HEK293 (cell line): ENCODE results near the gene METTL25B.

Source experiments
- CTCF ChIA-PET: fragments of 350-600 bp; formaldehyde crosslinking; extraction: SDS; loops from one replicate; lab custom pipeline; 2021; ENCODE audit warnings: antibody characterized with exemption; lab: Yijun Ruan, JAX
- POLR2A ChIA-PET: fragments of 300-600 bp; formaldehyde crosslinking; extraction: SDS; loops from one replicate; lab custom pipeline; 2020; ENCODE audit warnings: antibody characterized with exemption, inconsistent platforms; lab: Yijun Ruan, JAX
- H3K27ac ChIP-seq: fragments of 200-500 bp; sonication (Bioruptor generic); 2 replicates; pipeline ENCODE4 v1.5.1; 2014; ENCODE audit warnings: low read depth, low read length, control low read depth, inconsistent platforms; ENCODE audit errors: extremely low read depth
- H3K36me3 ChIP-seq, 2 experiments: fragments of 200-500 bp in 1 of 2; sonication (Bioruptor generic) in 1 of 2; 1 replicate in 1 of 2; 2 replicates in 1 of 2; pipeline ENCODE4 v1.5.1; 2014 to 2017; ENCODE audit warnings: inconsistent platforms in 2 of 2, low read length in 2 of 2; ENCODE audit not compliant: control insufficient read depth in 2 of 2, insufficient read depth in 1 of 2
- H3K4me1 ChIP-seq: fragments of 200-500 bp; sonication (Bioruptor generic); 2 replicates; pipeline ENCODE4 v1.5.1; 2014; ENCODE audit warnings: mild to moderate bottlenecking, low read length, inconsistent platforms; ENCODE audit not compliant: control insufficient read depth, insufficient read depth
- H3K4me3 ChIP-seq: 2 replicates; pipeline ENCODE4 v1.5.1; 2011; ENCODE audit warnings: low read depth, mild to moderate bottlenecking, control low read depth, low read length, moderate library complexity
- H3K9me3 ChIP-seq: fragments of 200-500 bp; sonication (Bioruptor generic); 2 replicates; pipeline ENCODE4 v1.5.1; 2014; ENCODE audit warnings: low read depth, low read length, inconsistent platforms; ENCODE audit not compliant: control insufficient read depth, insufficient read depth
- AEBP2 ChIP-seq: fragments of 450-650 bp; formaldehyde crosslinking; IDR thresholded peaks from 2 replicates; pipeline ENCODE4 v1.5.1; 2016; ENCODE audit warnings: missing biosample characterization, missing genetic modification characterization, borderline replicate concordance
- GLI4 ChIP-seq: fragments of 450-650 bp; formaldehyde crosslinking; IDR thresholded peaks from 2 replicates; pipeline ENCODE4 v1.5.1; 2016; ENCODE audit warnings: missing biosample characterization, missing genetic modification characterization
- KLF9 ChIP-seq: fragments of 450-650 bp; formaldehyde crosslinking; IDR thresholded peaks from 2 replicates; pipeline ENCODE4 v1.5.1; 2016; ENCODE audit warnings: missing biosample characterization, missing genetic modification characterization, low read depth
- OVOL3 ChIP-seq: fragments of 450-650 bp; formaldehyde crosslinking; IDR thresholded peaks from 2 replicates; pipeline ENCODE4 v1.5.1; 2016; ENCODE audit warnings: missing biosample characterization, missing genetic modification characterization
- PRDM1 ChIP-seq: fragments of 450-650 bp; formaldehyde crosslinking; IDR thresholded peaks from 2 replicates; pipeline ENCODE4; 2016; ENCODE audit warnings: missing biosample characterization, missing genetic modification characterization
- PRDM10 ChIP-seq: fragments of 450-650 bp; formaldehyde crosslinking; IDR thresholded peaks from 2 replicates; pipeline ENCODE4 v1.5.1; 2016; ENCODE audit warnings: missing biosample characterization, missing genetic modification characterization
- YY1 ChIP-seq: fragments of 450-650 bp; formaldehyde crosslinking; IDR thresholded peaks from 2 replicates; pipeline ENCODE4 v1.5.1; 2018; ENCODE audit warnings: missing biosample characterization, missing genetic modification characterization
- ZBTB6 ChIP-seq: fragments of 450-650 bp; formaldehyde crosslinking; IDR thresholded peaks from 2 replicates; pipeline ENCODE4 v1.5.1; 2017; ENCODE audit warnings: missing biosample characterization, missing genetic modification characterization
- ZBTB8A ChIP-seq: fragments of 450-650 bp; formaldehyde crosslinking; IDR thresholded peaks from 2 replicates; pipeline ENCODE4 v1.5.1; 2016; ENCODE audit warnings: missing biosample characterization, missing genetic modification characterization
- ZFP37 ChIP-seq: fragments of 450-650 bp; formaldehyde crosslinking; IDR thresholded peaks from 2 replicates; pipeline ENCODE4 v1.5.1; 2016; ENCODE audit warnings: missing biosample characterization, missing genetic modification characterization
- ZIC2 ChIP-seq: fragments of 450-650 bp; formaldehyde crosslinking; IDR thresholded peaks from 2 replicates; pipeline ENCODE4 v1.5.1; 2016; ENCODE audit warnings: missing biosample characterization, missing genetic modification characterization
- ZNF10 ChIP-seq: fragments of 450-650 bp; formaldehyde crosslinking; IDR thresholded peaks from 2 replicates; pipeline ENCODE4 v1.5.1; 2017; ENCODE audit warnings: missing biosample characterization, missing genetic modification characterization
- ZNF140 ChIP-seq: fragments of 450-650 bp; formaldehyde crosslinking; IDR thresholded peaks from 2 replicates; pipeline ENCODE4 v1.5.1; 2016; ENCODE audit warnings: missing biosample characterization, missing genetic modification characterization
- ZNF391 ChIP-seq: fragments of 450-650 bp; formaldehyde crosslinking; IDR thresholded peaks from 2 replicates; pipeline ENCODE4 v1.5.1; 2016; ENCODE audit warnings: low read depth, missing biosample characterization, missing genetic modification characterization, borderline replicate concordance
- ZNF48 ChIP-seq: fragments of 450-650 bp; formaldehyde crosslinking; IDR thresholded peaks from 2 replicates; pipeline ENCODE4 v1.5.1; 2016; ENCODE audit warnings: missing biosample characterization, missing genetic modification characterization
- ZNF544 ChIP-seq: fragments of 450-650 bp; formaldehyde crosslinking; IDR thresholded peaks from 2 replicates; pipeline ENCODE4 v1.5.0; 2017; ENCODE audit warnings: missing biosample characterization, missing genetic modification characterization
- ZNF677 ChIP-seq: fragments of 450-650 bp; IDR thresholded peaks from 2 replicates; pipeline ENCODE4 v1.5.0; 2018; ENCODE audit warnings: missing biosample characterization, mild to moderate bottlenecking, missing genetic modification characterization, moderate library complexity
- ZXDB ChIP-seq: fragments of 450-650 bp; formaldehyde crosslinking; IDR thresholded peaks from 2 replicates; pipeline ENCODE4 v1.5.1; 2016; ENCODE audit warnings: missing biosample characterization, missing genetic modification characterization
- TF ChIP-seq, protein P1 (sequence below): fragments of 450-650 bp; formaldehyde crosslinking; IDR thresholded peaks from 2 replicates; pipeline ENCODE4 v1.5.1; 2017; ENCODE audit warnings: missing biosample characterization, missing genetic modification characterization
- TF ChIP-seq, protein P2 (sequence below): fragments of 450-650 bp; formaldehyde crosslinking; IDR thresholded peaks from 2 replicates; pipeline ENCODE4 v1.5.1; 2017; ENCODE audit warnings: missing biosample characterization, missing genetic modification characterization

METTL25B gene

DNA sequence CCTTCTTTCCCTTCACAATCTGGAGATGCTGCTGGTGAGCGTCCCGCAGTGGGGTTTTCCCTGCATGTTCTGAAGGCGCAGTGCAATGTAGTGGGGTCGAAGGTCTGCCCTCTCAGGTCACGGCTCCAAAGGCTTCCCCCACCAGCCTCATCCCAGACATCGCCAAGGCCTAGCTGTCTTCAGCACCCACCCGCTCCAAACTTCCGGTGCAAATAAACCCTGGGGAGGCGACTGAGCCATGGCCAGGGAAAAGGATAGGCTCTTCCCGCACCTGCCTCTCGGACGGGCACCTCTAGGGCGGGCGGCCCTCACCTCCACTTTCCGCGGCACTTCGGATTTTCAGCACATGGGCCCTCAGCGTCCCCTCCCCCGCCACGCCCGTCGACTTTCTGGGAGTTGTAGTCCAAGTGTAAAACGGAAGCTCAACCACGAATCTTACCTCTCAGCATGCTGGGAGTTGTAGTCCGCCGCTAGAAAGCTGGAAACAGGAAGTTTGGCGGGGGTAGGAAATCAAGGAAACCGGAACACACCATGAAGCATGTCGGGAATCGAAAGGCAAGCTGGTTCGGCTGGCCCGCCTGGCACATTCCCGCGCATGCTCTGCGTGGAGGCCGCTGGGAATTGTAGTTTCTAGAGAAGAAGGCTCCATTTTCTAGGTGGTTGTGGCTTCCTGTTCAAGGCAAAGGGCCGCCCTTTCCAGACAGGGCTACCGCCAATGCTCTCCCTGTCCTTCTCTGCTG lies 12.6 kb downstream of the METTL25B start, which contains the start of gene MRPL24 (continued):
- peak; percentile 92 for TF ChIP-seq ZBTB8A
- TF ChIP-seq, protein P1, sequence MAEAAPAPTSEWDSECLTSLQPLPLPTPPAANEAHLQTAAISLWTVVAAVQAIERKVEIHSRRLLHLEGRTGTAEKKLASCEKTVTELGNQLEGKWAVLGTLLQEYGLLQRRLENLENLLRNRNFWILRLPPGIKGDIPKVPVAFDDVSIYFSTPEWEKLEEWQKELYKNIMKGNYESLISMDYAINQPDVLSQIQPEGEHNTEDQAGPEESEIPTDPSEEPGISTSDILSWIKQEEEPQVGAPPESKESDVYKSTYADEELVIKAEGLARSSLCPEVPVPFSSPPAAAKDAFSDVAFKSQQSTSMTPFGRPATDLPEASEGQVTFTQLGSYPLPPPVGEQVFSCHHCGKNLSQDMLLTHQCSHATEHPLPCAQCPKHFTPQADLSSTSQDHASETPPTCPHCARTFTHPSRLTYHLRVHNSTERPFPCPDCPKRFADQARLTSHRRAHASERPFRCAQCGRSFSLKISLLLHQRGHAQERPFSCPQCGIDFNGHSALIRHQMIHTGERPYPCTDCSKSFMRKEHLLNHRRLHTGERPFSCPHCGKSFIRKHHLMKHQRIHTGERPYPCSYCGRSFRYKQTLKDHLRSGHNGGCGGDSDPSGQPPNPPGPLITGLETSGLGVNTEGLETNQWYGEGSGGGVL (tag by site-specific recombination) = peak; percentile 72
- TF ChIP-seq, protein P2, sequence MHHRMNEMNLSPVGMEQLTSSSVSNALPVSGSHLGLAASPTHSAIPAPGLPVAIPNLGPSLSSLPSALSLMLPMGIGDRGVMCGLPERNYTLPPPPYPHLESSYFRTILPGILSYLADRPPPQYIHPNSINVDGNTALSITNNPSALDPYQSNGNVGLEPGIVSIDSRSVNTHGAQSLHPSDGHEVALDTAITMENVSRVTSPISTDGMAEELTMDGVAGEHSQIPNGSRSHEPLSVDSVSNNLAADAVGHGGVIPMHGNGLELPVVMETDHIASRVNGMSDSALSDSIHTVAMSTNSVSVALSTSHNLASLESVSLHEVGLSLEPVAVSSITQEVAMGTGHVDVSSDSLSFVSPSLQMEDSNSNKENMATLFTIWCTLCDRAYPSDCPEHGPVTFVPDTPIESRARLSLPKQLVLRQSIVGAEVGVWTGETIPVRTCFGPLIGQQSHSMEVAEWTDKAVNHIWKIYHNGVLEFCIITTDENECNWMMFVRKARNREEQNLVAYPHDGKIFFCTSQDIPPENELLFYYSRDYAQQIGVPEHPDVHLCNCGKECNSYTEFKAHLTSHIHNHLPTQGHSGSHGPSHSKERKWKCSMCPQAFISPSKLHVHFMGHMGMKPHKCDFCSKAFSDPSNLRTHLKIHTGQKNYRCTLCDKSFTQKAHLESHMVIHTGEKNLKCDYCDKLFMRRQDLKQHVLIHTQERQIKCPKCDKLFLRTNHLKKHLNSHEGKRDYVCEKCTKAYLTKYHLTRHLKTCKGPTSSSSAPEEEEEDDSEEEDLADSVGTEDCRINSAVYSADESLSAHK (tag by site-specific recombination) = peak; percentile 36; the same call in 1 of the 2 replicates
- peak; percentile 93 for TF ChIP-seq ZFP37 (tag by site-specific recombination)
- peak; percentile 92 for TF ChIP-seq PRDM10 (tag by site-specific recombination)
- TF ChIP-seq ZNF48 = no peak
- 0 out of 2 replicates have a peak, but pooled peaks have one; percentile 17 for TF ChIP-seq PRDM1 (tag by site-specific recombination)
- no peak for TF ChIP-seq GLI4
- peak; percentile 83 for TF ChIP-seq YY1
- peak; percentile 14; the same call in 1 of the 2 replicates for TF ChIP-seq ZIC2 (tag by site-specific recombination)
- no peak for TF ChIP-seq ZNF544 (tag by site-specific recombination)
- TF ChIP-seq ZNF677 (tag by site-specific recombination) = no peak
- TF ChIP-seq ZBTB6 (tag by site-specific recombination) = 0 out of 2 replicates have a peak, but pooled peaks have one; percentile 47
- peak; percentile 96 for TF ChIP-seq ZXDB (tag by site-specific recombination)
- TF ChIP-seq ZNF391 (tag by site-specific recombination) = peak; percentile 93; the same call in 1 of the 2 replicates
- TF ChIP-seq OVOL3 = peak; percentile 43; the same call in 1 of the 2 replicates

DNA sequence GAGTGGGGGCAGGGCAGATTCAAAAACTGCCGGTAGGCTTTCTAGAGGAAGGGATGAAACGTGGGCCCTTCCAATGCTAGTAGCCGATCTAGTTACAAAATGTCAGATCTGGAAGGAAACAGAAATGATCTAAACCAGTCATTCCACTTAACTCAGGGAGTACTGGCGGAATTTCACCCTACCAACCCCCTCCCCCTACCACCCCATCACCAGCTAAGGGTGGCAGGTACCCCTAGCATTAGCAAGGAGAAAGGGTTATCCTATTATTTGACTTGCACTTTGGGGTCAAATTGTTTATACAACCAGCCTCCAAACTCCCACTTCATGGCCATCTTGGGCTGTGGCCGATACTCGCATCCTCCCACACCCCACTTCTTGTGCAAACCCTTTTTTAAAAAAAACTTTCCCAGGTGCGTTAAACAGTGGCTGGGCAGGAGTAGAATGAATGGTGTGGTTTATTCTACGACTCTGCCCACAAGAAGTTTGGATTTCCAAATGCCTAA lies 13.3 kb downstream of the METTL25B start:
- Histone ChIP-seq H3K4me1 (no peaks in the 10 kb centered on the region; the same call in 1 of the 2 replicates), H3K9me3 (no peaks in the 10 kb centered on the region), H3K36me3 (peaks cover 0 to 69% of the 10 kb centered on the region in 2 experiments; a peak in 1 of 3 replicates), H3K4me3 (peak overlapping the region; percentile 8; the same call in 1 of the 2 replicates), H3K27ac (peak overlapping the region; percentile 6; the same call in 1 of the 2 replicates)
- POLR2A ChIA-PET = interaction anchor here (0.7 to 3.1 kb wide), 13 partner anchors 8 to 626 kb away, joined by 3 to 110 read pairs (median 4); partner anchors contain the start of genes HDGF, ISG20L2, METTL25B and PRCC
- CTCF ChIA-PET = interaction anchor here (0.7 to 3.5 kb wide), 6 partner anchors 13 to 52 kb away, joined by 3 to 28 read pairs (median 4); partner anchors contain the start of genes ISG20L2 and METTL25B
- TF ChIP-seq ZNF140 (tag by site-specific recombination) (no peak), PRDM10 (tag by site-specific recombination) (peak; percentile 66), AEBP2 (no peak), ZNF10 (peak; percentile 38; the same call in 1 of the 2 replicates), KLF9 (tag by site-specific recombination) (no peak)
